Glomerular visceral epithelial cell (primary cell): ENCODE results near the gene LRRC25.

Experiments
- DNase-seq: peaks from one replicate; pipeline ENCODE4 v3.0.0-alpha.2; 2016; ENCODE audit errors: extremely low spot score

Gene LRRC25

GRCh38 chr19:18424890-18425514, 27.6 kb upstream of the LRRC25 start:
- no peak for DNase-seq

GRCh38 chr19:18424122-18424889, 26.9 kb upstream of the LRRC25 start:
- DNase-seq, result no peak

GRCh38 chr19:18423258-18424020, 26.0 kb upstream of the LRRC25 start:
- no peak for DNase-seq

GRCh38 chr19:18422530-18423191, 25.2 kb upstream of the LRRC25 start:
- DNase-seq, result no peak

GRCh38 chr19:18421371-18421959, 24.0 kb upstream of the LRRC25 start:
- no peak for DNase-seq

- no peak for DNase-seq
Observed at GRCh38 chr19:18420930-18421329, 23.5 kb upstream of the LRRC25 start.

- no peak for DNase-seq
Observed at GRCh38 chr19:18419699-18420460, 22.5 kb upstream of the LRRC25 start.

GRCh38 chr19:18419195-18419698, 21.8 kb upstream of the LRRC25 start, which contains the start of gene SSBP4:
Gene SSBP4 (plus strand): TSS chr19:18419398. CDS start chr19:18419649, 251 bp downstream.
- peak; percentile 87 for DNase-seq

GRCh38 chr19:18418483-18419194, 21.2 kb upstream of the LRRC25 start:
- no peak for DNase-seq

GRCh38 chr19:18418029-18418482, 20.6 kb upstream of the LRRC25 start:
- no peak for DNase-seq

GRCh38 chr19:18417250-18418028, 20.0 kb upstream of the LRRC25 start:
- DNase-seq, result peak; percentile 82

- peak; percentile 79 for DNase-seq
Observed at GRCh38 chr19:18416778-18417249, 19.4 kb upstream of the LRRC25 start.

GRCh38 chr19:18415178-18415867, 17.9 kb upstream of the LRRC25 start:
- peak; percentile 22 for DNase-seq

- DNase-seq, result peak; percentile 53
Observed at GRCh38 chr19:18414504-18415177, 17.2 kb upstream of the LRRC25 start.

- DNase-seq, result no peak
Observed at GRCh38 chr19:18412610-18413239, 15.3 kb upstream of the LRRC25 start.

GRCh38 chr19:18408053-18408476, 10.6 kb upstream of the LRRC25 start:
- DNase-seq, result peak; percentile 90

- no peak for DNase-seq
Observed at GRCh38 chr19:18406749-18407148, 9.3 kb upstream of the LRRC25 start.
